GM18526 (cell line): ENCODE data around the gene WFDC5.

Source experiments
- POLR2A ChIP-seq: IDR thresholded peaks from 3 replicates; pipeline ENCODE4 v1.6.1; 2011; ENCODE audit not compliant: insufficient read length; ENCODE audit errors: extremely low read depth

Gene WFDC5

GRCh38 chr20:45096781-45097180 lies 18.2 kb downstream of the WFDC5 start:
- no peak for TF ChIP-seq POLR2A

- no peak for TF ChIP-seq POLR2A
Measured at GRCh38 chr20:45095805-45096238, 19.2 kb downstream of the WFDC5 start.

DNA sequence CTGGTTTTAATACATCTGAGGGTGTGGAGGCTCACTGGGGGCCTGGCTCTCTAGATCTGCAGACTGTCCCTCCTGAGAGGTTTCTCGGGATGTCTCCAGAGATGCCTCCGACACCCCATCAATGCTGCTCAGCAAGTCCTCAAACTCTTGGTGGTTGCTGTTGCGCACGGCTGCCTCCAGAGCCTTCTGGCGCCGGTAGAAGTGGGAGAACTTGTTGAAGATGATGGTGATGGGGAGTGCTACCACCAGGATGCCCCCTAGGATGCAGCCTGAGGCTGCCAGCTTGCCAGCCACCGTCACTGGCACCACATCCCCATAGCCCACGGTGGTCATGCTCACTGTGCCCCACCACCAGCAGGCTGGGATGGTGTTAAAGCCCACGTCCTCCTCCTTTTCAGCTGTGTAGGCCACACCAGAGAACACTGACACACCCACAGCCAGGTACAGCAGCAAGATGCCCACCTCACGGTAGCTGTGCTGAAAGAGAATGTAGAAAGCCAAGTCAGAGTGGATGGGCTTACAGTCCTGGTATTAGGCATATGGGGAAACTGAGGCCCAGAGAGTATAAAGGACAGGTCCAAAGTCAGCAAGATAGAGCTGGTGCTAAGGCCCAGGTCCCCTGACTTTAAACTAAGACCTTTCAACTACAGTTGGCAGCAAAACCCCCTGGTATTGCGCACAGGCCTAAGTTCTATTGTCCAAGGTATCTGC lies 20.0 kb downstream of the WFDC5 start:
- TF ChIP-seq POLR2A, result no peak

DNA sequence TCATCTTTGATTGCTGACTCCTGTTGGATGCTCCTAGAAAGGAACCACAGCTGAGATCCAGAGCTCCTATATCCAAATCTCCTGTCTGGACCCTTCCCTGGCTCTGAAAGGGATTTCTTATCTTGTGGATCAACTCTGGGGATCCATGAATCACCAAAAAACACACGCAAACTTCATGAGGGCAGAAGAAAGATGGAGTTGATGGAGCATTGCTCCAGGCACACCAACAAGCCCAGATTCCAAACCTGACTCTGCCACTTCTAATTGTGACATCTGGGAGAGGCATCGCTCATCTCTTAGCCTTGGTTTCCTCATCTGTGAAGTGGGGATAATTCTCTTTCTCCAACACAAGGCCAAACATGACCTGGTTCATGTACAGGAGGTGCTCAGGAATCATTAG lies 20.8 kb downstream of the WFDC5 start:
- TF ChIP-seq POLR2A, result no peak

DNA sequence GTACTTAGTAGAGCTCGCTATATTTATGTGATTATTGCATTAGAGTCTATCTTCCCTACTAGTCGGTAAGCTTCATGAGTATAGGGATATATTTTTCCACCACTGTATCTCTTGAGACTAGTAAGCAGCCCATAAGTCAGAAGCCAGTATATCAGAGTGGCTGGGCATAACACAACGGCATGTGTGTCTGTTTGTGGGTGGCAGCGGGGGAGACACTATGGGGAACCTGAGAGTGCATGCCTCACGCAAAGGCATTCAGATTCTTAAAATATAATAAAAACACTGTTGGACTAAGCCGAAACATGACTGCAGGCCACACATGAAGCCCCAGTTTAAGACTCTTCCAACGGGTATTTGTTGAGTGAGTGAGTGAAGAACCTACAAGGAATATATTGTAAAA lies 22.1 kb downstream of the WFDC5 start:
- no peak for TF ChIP-seq POLR2A

- TF ChIP-seq POLR2A, result no peak
Measured at GRCh38 chr20:45091366-45091765, 23.6 kb downstream of the WFDC5 start.

DNA sequence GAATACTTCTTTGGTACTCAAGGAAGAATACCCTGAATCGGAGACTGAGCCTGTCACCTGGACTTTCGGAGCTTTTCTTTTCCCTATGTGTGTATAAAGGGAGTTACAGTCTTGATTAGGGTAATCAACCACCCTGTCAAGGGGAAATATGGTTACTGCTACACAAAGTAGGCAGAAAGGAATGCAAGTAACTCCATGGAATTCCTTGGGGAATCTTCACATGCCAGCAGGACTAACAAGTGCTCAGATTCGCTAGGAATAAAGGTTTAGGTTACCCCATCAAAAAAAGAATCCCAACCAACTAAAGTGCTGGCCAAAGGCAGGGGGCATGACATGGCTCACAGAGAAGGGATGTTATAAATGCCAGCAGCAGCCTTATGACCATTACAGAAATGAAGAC lies 24.5 kb downstream of the WFDC5 start:
- TF ChIP-seq POLR2A, result no peak

- TF ChIP-seq POLR2A, result no peak
Measured at GRCh38 chr20:45088247-45088646, 26.7 kb downstream of the WFDC5 start.

GRCh38 chr20:45087814-45088213 lies 27.2 kb downstream of the WFDC5 start:
- TF ChIP-seq POLR2A, result no peak

- no peak for TF ChIP-seq POLR2A
Measured at GRCh38 chr20:45087097-45087790, 27.7 kb downstream of the WFDC5 start.

DNA sequence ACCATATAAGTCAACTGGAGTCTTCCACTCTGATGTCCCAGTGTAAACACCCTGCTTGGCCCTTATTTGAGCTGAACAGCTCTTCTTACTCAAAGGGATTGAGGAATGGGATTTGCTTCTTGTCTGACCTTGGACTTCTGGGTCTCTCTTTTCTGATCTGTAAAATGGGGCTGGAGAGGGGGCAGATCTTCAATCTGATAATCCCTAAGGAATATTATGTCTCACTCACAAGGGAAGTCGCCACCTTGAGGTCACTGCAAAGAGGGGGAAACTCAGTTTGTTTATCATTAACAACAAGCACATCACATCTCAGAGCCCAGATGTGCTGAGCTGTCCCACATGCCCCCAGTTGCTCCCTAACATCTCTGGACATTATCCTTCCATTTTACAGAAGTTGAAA lies 29.1 kb downstream of the WFDC5 start:
- TF ChIP-seq POLR2A, result no peak

DNA sequence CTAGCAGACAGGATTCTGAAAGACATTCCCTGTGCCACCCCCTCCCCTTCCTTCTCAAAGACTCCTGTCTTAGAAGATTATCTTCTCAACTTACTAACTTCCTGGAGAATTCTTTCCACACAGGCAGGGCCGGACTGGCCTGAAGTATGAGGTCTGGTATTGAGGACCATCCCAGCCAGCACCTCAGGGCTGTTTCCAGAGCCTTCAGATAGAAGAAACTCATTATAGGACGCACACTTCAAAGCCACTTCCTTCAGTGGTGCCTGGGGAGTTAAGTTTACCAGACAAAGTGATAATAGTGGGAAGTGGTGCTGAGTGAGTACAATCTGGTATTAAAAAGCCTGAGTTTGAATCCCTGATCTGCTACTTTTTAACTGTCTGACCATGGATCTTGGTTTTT lies 29.7 kb downstream of the WFDC5 start:
- TF ChIP-seq POLR2A, result no peak

DNA sequence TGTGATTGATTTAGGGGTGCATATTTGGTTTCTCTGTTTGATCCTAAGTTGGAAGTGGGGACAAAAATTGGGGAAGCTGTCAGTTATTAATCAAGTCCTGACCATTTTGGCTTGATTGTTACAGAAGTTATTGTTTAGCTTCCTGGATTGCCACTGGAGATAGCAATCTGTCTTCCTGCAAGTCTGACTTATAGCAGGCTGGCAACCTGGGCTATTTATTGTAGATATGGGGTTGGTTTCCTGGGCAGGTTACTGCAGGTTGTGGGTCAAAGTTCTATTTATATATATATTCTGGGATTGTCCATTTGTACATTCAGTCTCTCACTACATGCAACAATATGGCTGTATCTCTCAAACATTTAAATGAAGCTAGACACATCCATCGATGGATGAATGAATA lies 31.8 kb downstream of the WFDC5 start:
- TF ChIP-seq POLR2A, result no peak

- TF ChIP-seq POLR2A, result no peak
Measured at GRCh38 chr20:45082468-45082867, 32.5 kb downstream of the WFDC5 start.

DNA sequence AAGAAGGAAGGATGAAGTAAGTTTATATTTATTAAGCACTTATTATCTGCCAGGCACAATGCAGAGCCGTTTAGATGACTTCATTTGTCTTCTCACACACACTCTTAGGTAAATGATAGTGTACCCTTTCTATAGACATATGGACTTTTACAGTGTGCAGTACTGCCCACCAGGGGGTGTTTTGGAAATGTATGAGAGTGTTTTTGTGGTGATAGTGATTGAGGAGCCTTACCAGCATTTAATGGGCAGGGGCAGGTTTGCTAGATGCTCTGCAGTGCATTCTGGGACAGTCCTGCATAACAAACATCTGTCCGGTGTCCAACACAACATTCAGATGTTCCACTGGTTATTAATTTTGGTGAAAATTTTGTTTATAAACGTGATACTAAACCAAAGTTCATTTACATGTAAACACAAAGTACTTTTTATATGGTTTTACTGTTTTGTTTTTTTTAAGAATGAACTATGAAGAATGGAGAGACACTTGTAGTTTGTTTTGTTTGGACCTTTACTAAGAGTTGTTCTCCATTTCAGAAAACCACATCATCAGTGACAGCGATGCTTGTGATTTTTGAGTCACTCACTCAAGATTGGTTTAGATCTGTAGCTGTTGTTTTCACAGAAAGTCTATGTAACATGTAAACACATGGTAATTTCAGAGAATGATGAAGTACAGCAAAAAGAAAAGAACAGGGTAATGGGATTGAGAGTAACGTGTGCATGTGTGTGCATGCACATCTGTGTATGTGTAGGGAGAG lies 33.9 kb downstream of the WFDC5 start:
- no peak for TF ChIP-seq POLR2A

GRCh38 chr20:45077559-45077958 lies 37.4 kb downstream of the WFDC5 start:
- TF ChIP-seq POLR2A, result no peak

GRCh38 chr20:45073221-45073620 lies 41.8 kb downstream of the WFDC5 start:
- TF ChIP-seq POLR2A, result no peak

GRCh38 chr20:45072066-45072465 lies 42.9 kb downstream of the WFDC5 start:
- no peak for TF ChIP-seq POLR2A
